ENCODE results near the gene CALML3. TPM values are rescaled to one million over a fixed set of nuclear protein-coding genes. Genes with fewer than 3 reads are reported as not detected.

Gene CALML3
- total RNA-seq, 5 donors from 2014 or later (not counting 1 experiment from before 2014, with no cell fraction given), result not detected

DNA sequence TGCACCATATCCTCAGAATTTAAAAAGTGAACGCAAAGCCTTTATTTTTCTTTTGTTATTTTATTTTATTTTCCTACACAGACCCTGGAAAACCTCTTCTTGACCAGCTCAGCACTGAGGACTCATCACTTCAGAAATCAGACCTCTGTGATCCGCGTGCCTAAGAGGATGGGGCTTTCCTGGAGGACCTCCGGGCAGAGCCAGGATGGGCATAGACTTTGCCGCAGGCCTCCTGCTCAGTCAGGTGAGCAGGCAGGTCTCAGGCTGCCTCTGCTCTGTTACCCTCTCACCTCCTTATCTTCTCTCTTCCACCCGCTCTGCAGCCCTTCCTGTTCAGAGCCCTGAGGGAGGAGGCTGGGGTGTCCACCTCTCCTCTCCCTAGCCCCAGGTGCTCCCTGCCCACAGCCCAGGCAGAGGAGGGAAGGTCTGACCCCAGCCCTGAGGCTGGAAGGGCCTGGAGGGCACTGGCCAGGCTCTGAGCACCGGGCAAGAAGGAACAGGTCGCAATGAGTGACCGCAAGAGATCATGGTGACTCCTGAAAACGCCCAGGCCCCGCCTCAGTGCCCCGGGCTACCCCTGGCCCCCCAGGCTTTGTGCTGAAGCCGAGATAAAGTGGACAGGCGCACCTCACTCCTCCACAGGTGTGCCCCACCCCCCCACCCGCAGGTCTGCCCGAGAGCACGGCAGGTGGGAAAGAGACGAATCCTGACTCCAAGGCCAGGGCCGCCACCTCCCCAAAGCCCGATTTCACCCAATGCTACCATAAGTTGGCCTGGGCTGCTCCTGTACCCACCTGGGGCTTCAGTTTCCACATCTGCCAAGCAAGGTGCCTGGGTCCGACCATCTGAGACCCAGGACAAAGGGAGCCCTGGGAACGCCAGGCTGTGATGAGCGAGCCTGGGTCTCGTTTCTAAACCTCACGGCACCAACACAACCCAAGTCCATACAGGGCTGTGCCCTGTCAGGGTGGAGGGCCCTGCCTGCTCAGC lies 28.2 kb upstream of the CALML3 start:
- Mint-ChIP-seq H3K27me3 (no peaks in the 10 kb centered on the region), H3K36me3 (peaks cover 5% of the 10 kb centered on the region), H3K4me1 (no peaks in the 10 kb centered on the region), H3K27ac (no peak overlapping the region), H3K4me3 (no peak overlapping the region), H3K9me3 (peaks cover 0 to 6% (median 0%) of the 10 kb centered on the region in 3 donors)
- Histone ChIP-seq H3K4me3 (ENCODE audit: control insufficient read depth in 1 of 2, extremely low read depth in 1 of 2, low read length in 1 of 2) (no peak overlapping the region), H3K36me3 (ENCODE audit: control insufficient read depth in 2 of 2, extremely low read depth in 1 of 2, insufficient read depth in 1 of 2, low read length in 1 of 2) (no peaks in the 10 kb centered on the region), H3K27ac (ENCODE audit: low read length) (no peak overlapping the region), H3K9me3 (no peaks in the 10 kb centered on the region), H3K4me1 (ENCODE audit: control insufficient read depth in 1 of 2, extremely low read depth in 1 of 2, insufficient read depth in 2 of 2, low read length in 2 of 2) (no peaks in the 10 kb centered on the region), H3K27me3 (replicated peaks in 1 of 2; ENCODE audit: control insufficient read depth in 2 of 2, extremely low read depth in 1 of 2, insufficient read depth in 2 of 2, low read length in 1 of 2) (peaks cover 0 to 27% of the 10 kb centered on the region in 2 experiments)
- whole genome bisulfite sequencing (ENCODE audit: insufficient coverage), result 92% methylated on average over 11 of the region's 25 CpGs
- ATAC-seq (replicated peaks in 1 of 4) (no peak), DNase-seq (no peak)
- ChIA-PET POLR2A (no interaction called here), CTCF (interaction anchor here in 1 of 2 donors (0.5 kb wide), 1 partner anchor 1196 kb away, joined by 4 read pairs; no protein-coding TSS in a partner anchor)

DNA sequence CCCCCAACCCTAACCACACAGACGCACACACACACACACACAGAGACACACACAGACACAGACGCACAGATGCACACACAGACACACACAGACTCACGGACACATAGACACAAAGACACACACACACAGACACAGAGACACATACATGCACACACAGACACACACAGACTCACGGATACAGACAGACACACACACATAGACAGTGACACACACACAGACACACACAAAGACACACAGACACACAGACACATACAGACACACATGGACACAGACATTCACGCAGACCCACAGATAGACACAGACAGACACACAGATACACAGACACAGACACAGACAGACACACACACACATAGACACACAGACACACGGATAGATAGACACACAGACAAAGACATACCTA lies 27.5 kb upstream of the CALML3 start:
- ATAC-seq (replicated peaks in 1 of 4) (no peak), DNase-seq (no peak)
- ChIA-PET POLR2A (no interaction called here), CTCF (no interaction called here)
- Mint-ChIP-seq H3K9me3 (peaks cover 0 to 1% (median 0%) of the 10 kb centered on the region in 3 donors), H3K4me1 (no peaks in the 10 kb centered on the region), H3K4me3 (no peak overlapping the region), H3K27me3 (no peaks in the 10 kb centered on the region), H3K36me3 (peaks cover under 1% of the 10 kb centered on the region), H3K27ac (no peak overlapping the region)
- no peak overlapping the region for H3K4me3 ChIP-seq (ENCODE audit: control insufficient read depth in 1 of 2, extremely low read depth in 1 of 2, low read length in 1 of 2)
- no peak overlapping the region for H3K27ac ChIP-seq (ENCODE audit: low read length)
- 91% methylated on average over 6 of the region's 6 CpGs for WGBS (ENCODE audit: insufficient coverage)
- H3K4me1 ChIP-seq (ENCODE audit: control insufficient read depth in 1 of 2, extremely low read depth in 1 of 2, insufficient read depth in 2 of 2, low read length in 2 of 2), result no peaks in the 10 kb centered on the region
- H3K9me3 ChIP-seq, result no peaks in the 10 kb centered on the region
- peaks cover 0 to 27% of the 10 kb centered on the region in 2 experiments for H3K27me3 ChIP-seq (replicated peaks in 1 of 2; ENCODE audit: control insufficient read depth in 2 of 2, extremely low read depth in 1 of 2, insufficient read depth in 2 of 2, low read length in 1 of 2)
- no peaks in the 10 kb centered on the region for H3K36me3 ChIP-seq (ENCODE audit: control insufficient read depth in 2 of 2, extremely low read depth in 1 of 2, insufficient read depth in 1 of 2, low read length in 1 of 2)

DNA sequence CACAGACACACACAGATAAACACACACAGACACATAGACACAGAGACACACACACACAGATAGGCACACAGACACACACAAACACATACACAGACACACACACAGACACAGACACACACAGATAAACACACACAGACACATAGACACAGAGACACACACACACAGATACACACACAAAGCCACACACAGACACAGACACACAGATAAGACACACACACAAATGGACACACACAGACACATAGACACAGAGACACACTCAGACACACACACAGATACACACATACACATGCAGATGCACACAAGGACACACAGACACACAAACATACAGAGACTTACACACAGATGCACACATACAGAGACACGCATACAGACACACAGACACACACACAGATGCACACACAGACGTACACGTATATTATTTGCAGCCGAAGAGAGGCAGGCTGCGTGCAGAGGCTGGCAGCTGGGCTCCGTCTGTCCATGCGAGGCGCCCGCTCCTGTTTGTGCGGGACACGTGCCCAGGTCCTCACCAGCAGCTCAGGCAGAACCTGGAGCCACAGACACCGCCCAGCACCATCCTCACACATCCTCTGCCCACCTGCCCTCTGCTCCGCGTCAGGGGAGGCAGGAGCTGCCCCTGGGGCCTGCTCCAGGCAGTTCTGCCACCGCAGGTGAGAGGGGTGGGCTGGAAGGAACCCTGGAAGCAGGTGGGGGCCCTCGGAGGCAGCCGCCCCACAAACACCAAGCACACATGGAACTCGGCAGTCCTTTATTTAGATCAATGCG lies 26.6 kb upstream of the CALML3 start:
- H3K4me3 Mint-ChIP-seq, result no peak overlapping the region
- CTCF ChIA-PET, result no interaction called here

DNA sequence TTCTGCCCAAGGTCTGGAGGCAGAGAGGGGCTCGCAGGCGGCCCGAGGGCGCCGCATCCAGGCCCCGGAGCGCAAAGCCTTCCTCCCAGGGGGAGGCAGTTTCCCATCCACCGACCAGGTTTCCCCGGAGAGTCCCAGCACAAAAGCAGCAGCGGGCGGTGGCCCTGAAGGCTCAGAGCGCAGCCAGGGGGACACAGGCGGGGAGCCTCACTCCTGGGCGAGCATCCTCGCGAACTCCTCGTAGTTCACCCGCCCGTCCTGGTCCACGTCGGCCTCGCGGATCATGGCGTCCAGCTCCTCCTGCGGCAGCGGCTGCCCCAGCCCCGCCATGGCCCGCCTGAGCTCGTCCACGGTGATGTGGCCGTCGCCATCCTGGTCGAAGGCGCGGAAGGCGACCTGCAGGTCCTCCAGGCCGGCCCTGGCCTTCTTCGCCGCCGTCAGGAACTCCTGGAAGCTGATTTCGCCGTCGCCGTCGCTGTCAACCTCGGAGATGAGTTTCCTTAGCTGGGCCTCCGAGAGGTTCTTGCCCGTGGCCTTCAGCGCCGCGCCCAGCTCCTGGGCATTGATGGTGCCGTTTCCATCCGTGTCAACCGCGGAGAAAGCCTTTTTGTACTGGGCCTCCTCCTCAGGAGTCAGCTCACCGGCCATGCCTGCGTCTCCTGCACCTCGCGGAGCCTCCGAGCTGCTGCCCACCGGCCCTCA lies 25.8 kb upstream of the CALML3 start:
- Mint-ChIP-seq H3K27me3 (peaks cover 8 to 10% of the 10 kb centered on the region in 2 donors), H3K4me1 (peaks cover 0 to 8% (median 0%) of the 10 kb centered on the region in 3 donors), H3K36me3 (no peaks in the 10 kb centered on the region), H3K4me3 (no peak overlapping the region), H3K9me3 (no peaks in the 10 kb centered on the region), H3K27ac (no peak overlapping the region)
- POLR2A ChIA-PET, result no interaction called here
- 91% methylated on average over 54 of the region's 61 CpGs for WGBS (ENCODE audit: insufficient coverage)
- Histone ChIP-seq H3K27me3 (replicated peaks in 1 of 2; ENCODE audit: control insufficient read depth in 2 of 2, extremely low read depth in 1 of 2, insufficient read depth in 2 of 2, low read length in 1 of 2) (peaks cover 0 to 24% of the 10 kb centered on the region in 2 experiments), H3K27ac (ENCODE audit: low read length) (no peak overlapping the region), H3K4me3 (ENCODE audit: control insufficient read depth in 1 of 2, extremely low read depth in 1 of 2, low read length in 1 of 2) (no peak overlapping the region), H3K4me1 (ENCODE audit: control insufficient read depth in 1 of 2, extremely low read depth in 1 of 2, insufficient read depth in 2 of 2, low read length in 2 of 2) (no peaks in the 10 kb centered on the region), H3K36me3 (ENCODE audit: control insufficient read depth in 2 of 2, extremely low read depth in 1 of 2, insufficient read depth in 1 of 2, low read length in 1 of 2) (no peaks in the 10 kb centered on the region), H3K9me3 (no peaks in the 10 kb centered on the region)
- CTCF ChIA-PET, result no interaction called here
- DNase-seq (no peak), ATAC-seq (replicated peaks in 1 of 4) (no peak)

More for the DNA sequence above, 26.6 kb upstream of the CALML3 start:
- no peak for ATAC-seq (replicated peaks in 1 of 4)
- POLR2A ChIA-PET, result no interaction called here
- Mint-ChIP-seq H3K36me3 (no peaks in the 10 kb centered on the region), H3K27me3 (peaks cover 6 to 7% of the 10 kb centered on the region in 2 donors), H3K9me3 (no peaks in the 10 kb centered on the region), H3K27ac (no peak overlapping the region), H3K4me1 (peaks cover 0 to 2% (median 0%) of the 10 kb centered on the region in 3 donors)
- no peak overlapping the region for H3K4me3 ChIP-seq (ENCODE audit: control insufficient read depth in 1 of 2, extremely low read depth in 1 of 2, low read length in 1 of 2)
- no peaks in the 10 kb centered on the region for H3K4me1 ChIP-seq (ENCODE audit: control insufficient read depth in 1 of 2, extremely low read depth in 1 of 2, insufficient read depth in 2 of 2, low read length in 2 of 2)
- H3K27ac ChIP-seq (ENCODE audit: low read length), result no peak overlapping the region
- peaks cover 0 to 27% of the 10 kb centered on the region in 2 experiments for H3K27me3 ChIP-seq (replicated peaks in 1 of 2; ENCODE audit: control insufficient read depth in 2 of 2, extremely low read depth in 1 of 2, insufficient read depth in 2 of 2, low read length in 1 of 2)
- H3K9me3 ChIP-seq, result no peaks in the 10 kb centered on the region
- no peaks in the 10 kb centered on the region for H3K36me3 ChIP-seq (ENCODE audit: control insufficient read depth in 2 of 2, extremely low read depth in 1 of 2, insufficient read depth in 1 of 2, low read length in 1 of 2)
- DNase-seq, result no peak
- 96% methylated on average over 9 of the region's 19 CpGs for WGBS (ENCODE audit: insufficient coverage)

DNA sequence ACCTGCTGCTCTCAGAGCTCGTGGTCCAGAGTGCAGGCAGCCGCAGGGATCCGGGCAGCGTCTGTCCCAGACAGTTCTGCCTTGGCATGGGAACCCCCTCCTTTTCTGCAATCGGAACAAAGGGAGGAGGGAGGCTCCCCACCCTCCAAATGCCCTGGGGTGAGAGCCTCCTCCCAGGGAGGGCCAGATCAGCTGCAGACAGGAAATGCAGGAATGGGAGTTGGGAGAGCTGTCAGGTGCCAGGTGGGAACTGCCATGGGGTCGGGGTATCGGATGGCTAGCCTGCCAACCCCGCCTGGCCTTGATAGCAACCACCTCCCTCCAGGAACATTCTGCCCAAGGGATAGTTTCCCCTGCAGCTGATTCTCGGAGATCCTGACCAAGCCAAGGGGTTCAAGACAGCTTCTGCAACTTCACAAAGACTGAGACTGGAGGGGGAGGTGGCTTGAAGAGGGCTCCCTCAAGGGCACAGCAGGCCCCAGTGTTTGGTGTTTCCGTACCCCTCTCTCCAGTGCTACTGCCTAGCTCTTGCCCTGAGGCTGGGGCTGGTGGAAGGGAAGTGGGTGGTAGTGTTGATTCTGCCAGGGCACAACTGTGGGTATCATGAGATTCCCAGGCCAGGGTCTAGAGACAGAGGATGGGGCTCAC lies 25.1 kb upstream of the CALML3 start, which contains the start of gene CALML5:
CALML5 (minus strand) TSS at position 78 of the 648 bp plus-strand sequence. CDS start 132 bp downstream, outside the sequence.
- H3K27me3 ChIP-seq (replicated peaks in 1 of 2; ENCODE audit: control insufficient read depth in 2 of 2, extremely low read depth in 1 of 2, insufficient read depth in 2 of 2, low read length in 1 of 2), result peaks cover 0 to 29% of the 10 kb centered on the region in 2 experiments
- H3K4me3 Mint-ChIP-seq, result no peak within 1 kb of the TSS
- H3K4me1 Mint-ChIP-seq, result peaks cover 0 to 8% (median 0%) of the 10 kb centered on the region in 3 donors
- no peaks in the 10 kb centered on the region for H3K9me3 ChIP-seq
- no peak within 1 kb of the TSS for H3K4me3 ChIP-seq (ENCODE audit: control insufficient read depth in 1 of 2, extremely low read depth in 1 of 2, low read length in 1 of 2)
- H3K9me3 Mint-ChIP-seq, result no peaks in the 10 kb centered on the region
- no peak within 1 kb of the TSS for H3K27ac ChIP-seq (ENCODE audit: low read length)
- DNase-seq (no peak), ATAC-seq (replicated peaks in 1 of 4) (no peak)
- H3K36me3 ChIP-seq (ENCODE audit: control insufficient read depth in 2 of 2, extremely low read depth in 1 of 2, insufficient read depth in 1 of 2, low read length in 1 of 2), result no peaks in the 10 kb centered on the region
- no peaks in the 10 kb centered on the region for H3K36me3 Mint-ChIP-seq
- 66% methylated on average over 2 of the region's 10 CpGs for WGBS (ENCODE audit: insufficient coverage)
- H3K4me1 ChIP-seq (ENCODE audit: control insufficient read depth in 1 of 2, extremely low read depth in 1 of 2, insufficient read depth in 2 of 2, low read length in 2 of 2), result no peaks in the 10 kb centered on the region
- POLR2A ChIA-PET, result no interaction called here
- no peak within 1 kb of the TSS for H3K27ac Mint-ChIP-seq
- peaks cover 8 to 10% of the 10 kb centered on the region in 2 donors for H3K27me3 Mint-ChIP-seq
- CTCF ChIA-PET, result no interaction called here

Measured in T-cell (primary cell).